ENCODE data around the gene HOXD3. TPM values are rescaled to one million over a fixed set of nuclear protein-coding genes. Genes with fewer than 3 reads are reported as not detected.

The HOXD3 gene
- total RNA-seq, 2 experiments from 2014 or later: not detected

- no peaks in the 10 kb centered on the region for H3K9me2 ChIP-seq (ENCODE audit: insufficient read depth, low read length)
- POLR2A ChIA-PET: no interaction called here
- H3K4me3 ChIP-seq (ENCODE audit: low read depth, low read length, poor library complexity, severe bottlenecking): no peak overlapping the region
- H2AFZ ChIP-seq (ENCODE audit: low read length): no peak overlapping the region
- TF ChIP-seq EZH2phosphoT487 (IDR thresholded peaks at IDR 0.05; ENCODE audit: borderline replicate concordance, low read depth, low read length): no peak
- TF ChIP-seq, protein P1, sequence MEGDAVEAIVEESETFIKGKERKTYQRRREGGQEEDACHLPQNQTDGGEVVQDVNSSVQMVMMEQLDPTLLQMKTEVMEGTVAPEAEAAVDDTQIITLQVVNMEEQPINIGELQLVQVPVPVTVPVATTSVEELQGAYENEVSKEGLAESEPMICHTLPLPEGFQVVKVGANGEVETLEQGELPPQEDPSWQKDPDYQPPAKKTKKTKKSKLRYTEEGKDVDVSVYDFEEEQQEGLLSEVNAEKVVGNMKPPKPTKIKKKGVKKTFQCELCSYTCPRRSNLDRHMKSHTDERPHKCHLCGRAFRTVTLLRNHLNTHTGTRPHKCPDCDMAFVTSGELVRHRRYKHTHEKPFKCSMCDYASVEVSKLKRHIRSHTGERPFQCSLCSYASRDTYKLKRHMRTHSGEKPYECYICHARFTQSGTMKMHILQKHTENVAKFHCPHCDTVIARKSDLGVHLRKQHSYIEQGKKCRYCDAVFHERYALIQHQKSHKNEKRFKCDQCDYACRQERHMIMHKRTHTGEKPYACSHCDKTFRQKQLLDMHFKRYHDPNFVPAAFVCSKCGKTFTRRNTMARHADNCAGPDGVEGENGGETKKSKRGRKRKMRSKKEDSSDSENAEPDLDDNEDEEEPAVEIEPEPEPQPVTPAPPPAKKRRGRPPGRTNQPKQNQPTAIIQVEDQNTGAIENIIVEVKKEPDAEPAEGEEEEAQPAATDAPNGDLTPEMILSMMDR (conservative IDR thresholded peaks at IDR 0.05; ENCODE audit: low read length): no peak
- H3K27ac ChIP-seq (ENCODE audit: low read depth, low read length, poor library complexity, severe bottlenecking): no peak overlapping the region
- CTCF ChIA-PET (ENCODE audit: unreplicated experiment): no interaction called here
- intact Hi-C loops (cut with micrococcal nuclease; ENCODE audit: unreplicated experiment): no loop called here
- no peak overlapping the region for H3K4me2 ChIP-seq (ENCODE audit: low read length)
- H3K9me3 ChIP-seq (ENCODE audit: low read length): no peaks in the 10 kb centered on the region
- no peaks in the 10 kb centered on the region for H4K20me1 ChIP-seq (ENCODE audit: insufficient read depth, low read length)
- no TSS peak for BruUV-seq (replicated peaks)
- DNase-seq (ENCODE audit: low spot score): no peak
- H3K36me3 ChIP-seq (ENCODE audit: insufficient read depth, low read length): no peaks in the 10 kb centered on the region
- no peaks in the 10 kb centered on the region for H3K4me1 ChIP-seq (ENCODE audit: insufficient read depth, low read length, poor library complexity, severe bottlenecking)
- no peaks in the 10 kb centered on the region for H3K79me2 ChIP-seq (ENCODE audit: insufficient read depth, low read depth, low read length)
Measured at GRCh38 chr2:176166272-176166671, 9.2 kb downstream of the HOXD3 start.

- Histone ChIP-seq H3K9me3 (ENCODE audit: low read length) (no peaks in the 10 kb centered on the region), H3K4me3 (ENCODE audit: low read depth, low read length, poor library complexity, severe bottlenecking) (no peak overlapping the region), H3K36me3 (ENCODE audit: insufficient read depth, low read length) (no peaks in the 10 kb centered on the region), H4K20me1 (ENCODE audit: insufficient read depth, low read length) (no peaks in the 10 kb centered on the region), H3K4me1 (ENCODE audit: insufficient read depth, low read length, poor library complexity, severe bottlenecking) (no peaks in the 10 kb centered on the region), H3K79me2 (ENCODE audit: insufficient read depth, low read depth, low read length) (no peaks in the 10 kb centered on the region), H3K27ac (ENCODE audit: low read depth, low read length, poor library complexity, severe bottlenecking) (no peak overlapping the region), H2AFZ (ENCODE audit: low read length) (no peak overlapping the region), H3K4me2 (ENCODE audit: low read length) (no peak overlapping the region), H3K9me2 (ENCODE audit: insufficient read depth, low read length) (no peaks in the 10 kb centered on the region)
- POLR2A ChIA-PET: interaction anchor here (0.6 to 1.0 kb wide), 4 partner anchors 52 to 1693 kb away, joined by 3 to 7 read pairs (median 5); no protein-coding TSS in a partner anchor
- CTCF ChIA-PET (ENCODE audit: unreplicated experiment): no interaction called here
- TF ChIP-seq EZH2phosphoT487 (IDR thresholded peaks at IDR 0.05; ENCODE audit: borderline replicate concordance, low read depth, low read length): no peak
- TF ChIP-seq, protein P1 (conservative IDR thresholded peaks at IDR 0.05; ENCODE audit: low read length): no peak
- DNase-seq (ENCODE audit: low spot score): no peak
- intact Hi-C loops (cut with micrococcal nuclease; ENCODE audit: unreplicated experiment): no loop called here
- BruUV-seq (replicated peaks): no TSS peak
Measured at GRCh38 chr2:176167398-176167797, 10.3 kb downstream of the HOXD3 start.

DNA sequence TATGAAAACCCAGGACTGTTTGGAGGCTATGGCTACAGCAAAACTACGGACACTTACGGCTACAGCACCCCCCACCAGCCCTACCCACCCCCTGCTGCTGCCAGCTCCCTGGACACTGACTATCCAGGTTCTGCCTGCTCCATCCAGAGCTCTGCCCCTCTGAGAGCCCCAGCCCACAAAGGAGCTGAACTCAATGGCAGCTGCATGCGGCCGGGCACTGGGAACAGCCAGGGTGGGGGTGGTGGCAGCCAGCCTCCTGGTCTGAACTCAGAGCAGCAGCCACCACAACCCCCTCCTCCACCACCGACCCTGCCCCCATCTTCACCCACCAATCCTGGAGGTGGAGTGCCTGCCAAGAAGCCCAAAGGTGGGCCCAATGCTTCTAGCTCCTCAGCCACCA lies 12.1 kb downstream of the HOXD3 start:
- BruUV-seq (replicated peaks): no TSS peak
- POLR2A ChIA-PET: interaction anchor here (0.6 kb wide), 2 partner anchors 204 to 440 kb away, joined by 3 to 11 read pairs; no protein-coding TSS in a partner anchor
- H3K27ac ChIP-seq (ENCODE audit: low read depth, low read length, poor library complexity, severe bottlenecking): no peak overlapping the region
- H3K9me3 ChIP-seq (ENCODE audit: low read length): no peaks in the 10 kb centered on the region
- CTCF ChIA-PET (ENCODE audit: unreplicated experiment): interaction anchor here (0.6 kb wide), 1 partner anchor 16 kb away, joined by 7 read pairs; no protein-coding TSS in a partner anchor
- no peak overlapping the region for H3K4me3 ChIP-seq (ENCODE audit: low read depth, low read length, poor library complexity, severe bottlenecking)
- no peaks in the 10 kb centered on the region for H3K36me3 ChIP-seq (ENCODE audit: insufficient read depth, low read length)
- DNase-seq (ENCODE audit: low spot score): no peak
- H3K9me2 ChIP-seq (ENCODE audit: insufficient read depth, low read length): no peaks in the 10 kb centered on the region
- H3K4me1 ChIP-seq (ENCODE audit: insufficient read depth, low read length, poor library complexity, severe bottlenecking): no peaks in the 10 kb centered on the region
- H3K4me2 ChIP-seq (ENCODE audit: low read length): no peak overlapping the region
- TF ChIP-seq, protein P1 (conservative IDR thresholded peaks at IDR 0.05; ENCODE audit: low read length): no peak
- TF ChIP-seq EZH2phosphoT487 (IDR thresholded peaks at IDR 0.05; ENCODE audit: borderline replicate concordance, low read depth, low read length): no peak
- intact Hi-C loops (cut with micrococcal nuclease; ENCODE audit: unreplicated experiment): no loop called here
- no peak overlapping the region for H2AFZ ChIP-seq (ENCODE audit: low read length)
- H3K79me2 ChIP-seq (ENCODE audit: insufficient read depth, low read depth, low read length): no peaks in the 10 kb centered on the region
- H4K20me1 ChIP-seq (ENCODE audit: insufficient read depth, low read length): no peaks in the 10 kb centered on the region

Measured in OCI-LY7 (cell line).